SU-DHL-6 (cell line): ENCODE measurements around the gene DAZAP2.

Experiments used
- H2AFZ ChIP-seq: fragments of 200-600 bp; sonication (generic); 2 replicates; pipeline ENCODE4 v1.6.1; 2014; ENCODE audit warnings: low read depth, mild to moderate bottlenecking, moderate library complexity, mixed read lengths, antibody characterized with exemption, low read length; ENCODE audit not compliant: severe bottlenecking
- H3F3A ChIP-seq: fragments of 200-600 bp; shearing (Covaris generic); 2 replicates; pipeline ENCODE4 v1.6.0; 2016; ENCODE audit warnings: antibody characterized with exemption, mild to moderate bottlenecking; ENCODE audit not compliant: insufficient read depth
- H3K27ac ChIP-seq: fragments of 200-600 bp; sonication (generic); 2 replicates; pipeline ENCODE4 v1.5.1; 2016; ENCODE audit warnings: low read depth, mild to moderate bottlenecking, low read length, moderate library complexity, mixed read lengths
- H3K27me3 ChIP-seq: fragments of 200-600 bp; sonication (generic), shearing (Covaris generic); 2 replicates; pipeline ENCODE4 v1.6.0; 2014; ENCODE audit warnings: mild to moderate bottlenecking, low read length
- H3K36me3 ChIP-seq: fragments of 200-600 bp; sonication (generic); 2 replicates; pipeline ENCODE4 v1.6.1; 2014; ENCODE audit warnings: mild to moderate bottlenecking, low read length, mixed read lengths
- H3K4me2 ChIP-seq: fragments of 300-600, 200-600 bp; shearing (Covaris generic), sonication (generic); 2 replicates; pipeline ENCODE4 v1.6.0; 2014; ENCODE audit warnings: low read length, low read depth, mild to moderate bottlenecking; ENCODE audit not compliant: poor library complexity, severe bottlenecking
- H3K4me3 ChIP-seq: fragments of 200-600 bp; sonication (generic); 2 replicates; pipeline ENCODE4 v1.5.1; 2014; ENCODE audit warnings: antibody characterized with exemption, low read length, mild to moderate bottlenecking, mixed read lengths; ENCODE audit not compliant: insufficient read depth, poor library complexity, severe bottlenecking
- H3K79me2 ChIP-seq: fragments of 200-600 bp; sonication (generic); 2 replicates; pipeline ENCODE4 v1.6.1; 2014; ENCODE audit warnings: mild to moderate bottlenecking, low read length, moderate library complexity; ENCODE audit not compliant: insufficient read depth
- H3K9ac ChIP-seq: fragments of 200-600 bp; sonication (generic); 2 replicates; pipeline ENCODE4 v1.7.0; 2014; ENCODE audit warnings: mild to moderate bottlenecking, low read length
- H3K9me2 ChIP-seq: fragments of 200-600 bp; sonication (generic); replicated peaks from 2 replicates; pipeline ENCODE4 v1.6.1; 2014; ENCODE audit warnings: low read length; ENCODE audit not compliant: insufficient read depth
- H3K9me3 ChIP-seq: fragments of 200-600 bp; sonication (generic); 2 replicates; pipeline ENCODE4 v1.6.1; 2014; ENCODE audit warnings: low read length, mixed read lengths; ENCODE audit not compliant: insufficient read depth
- H4K20me1 ChIP-seq: fragments of 200-600 bp; sonication (generic); 2 replicates; pipeline ENCODE4 v1.6.1; 2014; ENCODE audit warnings: low read depth, mild to moderate bottlenecking, antibody characterized with exemption, low read length, moderate library complexity, mixed read lengths
- EZH2phosphoT487 ChIP-seq: fragments of 200-600 bp; sonication (generic), shearing (Covaris generic); conservative IDR thresholded peaks from 2 replicates; pipeline ENCODE4 v1.6.1; 2018; ENCODE audit warnings: mild to moderate bottlenecking, antibody characterized with exemption, low read length, moderate library complexity, mixed read lengths
- TF ChIP-seq, protein P1 (sequence below): fragments of 200-600 bp; sonication (generic); IDR thresholded peaks from one replicate; pipeline ENCODE4 v1.5.1; 2017; ENCODE audit warnings: antibody characterized with exemption, mild to moderate bottlenecking, low read length, moderate library complexity; ENCODE audit not compliant: insufficient read depth, poor library complexity, severe bottlenecking

DAZAP2 gene

DNA sequence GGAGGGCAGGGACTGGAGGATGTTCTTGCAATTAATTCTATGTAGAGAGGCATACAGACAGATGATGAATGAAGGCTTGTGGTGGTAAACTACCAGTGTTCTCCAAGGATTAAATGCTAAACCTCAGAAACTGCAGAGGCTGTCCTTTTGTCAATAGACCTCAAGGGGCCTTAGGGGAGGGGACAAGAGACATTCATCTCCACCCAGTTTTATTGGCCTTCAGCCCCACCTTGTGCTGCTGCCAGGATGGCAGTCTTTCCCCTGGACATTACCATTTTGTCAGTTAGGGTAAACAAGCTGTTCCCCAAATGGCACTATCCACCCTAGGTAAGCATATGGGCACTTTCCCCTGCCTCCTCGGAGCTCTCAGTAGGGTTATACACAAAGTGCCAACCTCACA, 36.5 kb downstream of the DAZAP2 start:
- Histone ChIP-seq H3K36me3 (no peaks in the 10 kb centered on the region), H3K27ac (no peak overlapping the region), H3K9me3 (no peaks in the 10 kb centered on the region), H3K9me2 (no peaks in the 10 kb centered on the region), H3K4me3 (no peak overlapping the region), H3K79me2 (no peaks in the 10 kb centered on the region), H3K4me2 (no peak overlapping the region), H2AFZ (no peak overlapping the region), H3F3A (no peaks in the 10 kb centered on the region), H4K20me1 (no peaks in the 10 kb centered on the region), H3K27me3 (no peaks in the 10 kb centered on the region), H3K9ac (no peak overlapping the region)
- TF ChIP-seq EZH2phosphoT487 = no peak
- TF ChIP-seq, protein P1, sequence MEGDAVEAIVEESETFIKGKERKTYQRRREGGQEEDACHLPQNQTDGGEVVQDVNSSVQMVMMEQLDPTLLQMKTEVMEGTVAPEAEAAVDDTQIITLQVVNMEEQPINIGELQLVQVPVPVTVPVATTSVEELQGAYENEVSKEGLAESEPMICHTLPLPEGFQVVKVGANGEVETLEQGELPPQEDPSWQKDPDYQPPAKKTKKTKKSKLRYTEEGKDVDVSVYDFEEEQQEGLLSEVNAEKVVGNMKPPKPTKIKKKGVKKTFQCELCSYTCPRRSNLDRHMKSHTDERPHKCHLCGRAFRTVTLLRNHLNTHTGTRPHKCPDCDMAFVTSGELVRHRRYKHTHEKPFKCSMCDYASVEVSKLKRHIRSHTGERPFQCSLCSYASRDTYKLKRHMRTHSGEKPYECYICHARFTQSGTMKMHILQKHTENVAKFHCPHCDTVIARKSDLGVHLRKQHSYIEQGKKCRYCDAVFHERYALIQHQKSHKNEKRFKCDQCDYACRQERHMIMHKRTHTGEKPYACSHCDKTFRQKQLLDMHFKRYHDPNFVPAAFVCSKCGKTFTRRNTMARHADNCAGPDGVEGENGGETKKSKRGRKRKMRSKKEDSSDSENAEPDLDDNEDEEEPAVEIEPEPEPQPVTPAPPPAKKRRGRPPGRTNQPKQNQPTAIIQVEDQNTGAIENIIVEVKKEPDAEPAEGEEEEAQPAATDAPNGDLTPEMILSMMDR = no peak

DNA sequence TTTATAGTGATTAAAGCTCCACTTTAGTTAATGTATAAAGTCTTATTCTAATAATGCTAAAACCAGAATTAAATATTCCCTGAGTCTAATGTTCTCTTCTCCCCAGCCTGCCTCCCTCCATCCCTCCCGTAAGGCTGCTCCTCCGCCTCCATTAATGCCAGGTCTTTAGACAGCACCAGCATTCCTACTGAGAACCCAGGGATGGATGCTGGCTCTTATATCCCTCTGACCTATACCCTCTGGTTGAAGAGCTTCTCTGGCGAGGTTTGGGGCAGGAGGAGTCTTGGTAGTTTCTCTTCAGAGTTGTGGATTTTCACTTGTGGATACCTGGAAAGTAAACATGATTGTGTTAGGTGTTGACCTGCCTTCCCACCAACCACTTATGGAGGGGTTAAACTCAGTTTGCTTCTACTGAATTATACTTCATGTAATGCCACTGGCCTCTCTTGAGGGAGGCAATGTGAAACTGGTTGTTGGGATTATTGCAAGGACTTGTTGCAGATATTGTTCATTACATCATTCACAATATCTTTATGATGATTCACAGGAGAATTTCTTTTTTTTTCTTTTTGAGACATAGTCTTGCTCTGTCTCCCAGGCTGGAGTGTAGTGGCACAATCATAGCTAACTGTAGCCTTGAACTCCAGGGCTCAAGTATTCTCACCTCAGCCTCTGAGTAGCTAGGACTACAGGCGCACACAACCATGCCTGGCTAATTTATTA, 42.7 kb downstream of the DAZAP2 start:
- no peak overlapping the region for H3K4me2 ChIP-seq
- no peaks in the 10 kb centered on the region for H4K20me1 ChIP-seq
- no peaks in the 10 kb centered on the region for H3K9me3 ChIP-seq
- no peaks in the 10 kb centered on the region for H3K27me3 ChIP-seq
- no peaks in the 10 kb centered on the region for H3F3A ChIP-seq
- H2AFZ ChIP-seq = no peak overlapping the region
- H3K4me3 ChIP-seq = no peak overlapping the region
- no peaks in the 10 kb centered on the region for H3K79me2 ChIP-seq
- no peak for TF ChIP-seq EZH2phosphoT487
- TF ChIP-seq, protein P1 = no peak
- H3K9me2 ChIP-seq = no peaks in the 10 kb centered on the region
- H3K9ac ChIP-seq = no peak overlapping the region
- no peak overlapping the region for H3K27ac ChIP-seq
- no peaks in the 10 kb centered on the region for H3K36me3 ChIP-seq

DNA sequence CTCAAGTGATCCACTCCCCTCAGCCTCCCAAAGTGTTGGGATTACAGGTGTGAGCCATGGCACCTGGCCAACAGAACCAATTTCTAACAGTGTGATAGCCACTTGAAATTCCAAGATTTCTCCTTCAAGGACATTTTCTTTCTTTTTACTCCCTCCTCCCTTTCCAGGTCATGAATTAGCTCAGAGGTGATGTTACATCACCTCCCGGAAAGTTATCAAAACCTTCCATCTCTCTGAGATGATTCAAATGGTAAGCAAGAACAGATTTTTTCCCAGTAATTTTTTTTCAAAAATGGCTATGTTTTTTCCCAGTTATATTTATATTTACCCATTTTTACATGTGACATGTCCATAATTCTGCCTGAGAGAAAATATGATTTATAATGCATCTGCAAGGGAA, 47.2 kb downstream of the DAZAP2 start:
- TF ChIP-seq EZH2phosphoT487 = no peak
- TF ChIP-seq, protein P1 = no peak
- no peaks in the 10 kb centered on the region for H3K9me3 ChIP-seq
- H3K4me2 ChIP-seq = no peak overlapping the region
- H3K9me2 ChIP-seq = no peaks in the 10 kb centered on the region
- no peaks in the 10 kb centered on the region for H3K36me3 ChIP-seq
- no peak overlapping the region for H3K9ac ChIP-seq
- H3K79me2 ChIP-seq = no peaks in the 10 kb centered on the region
- H3K27ac ChIP-seq = no peak overlapping the region
- no peak overlapping the region for H2AFZ ChIP-seq
- H4K20me1 ChIP-seq = no peaks in the 10 kb centered on the region
- H3F3A ChIP-seq = no peaks in the 10 kb centered on the region
- H3K4me3 ChIP-seq = no peak overlapping the region
- no peaks in the 10 kb centered on the region for H3K27me3 ChIP-seq
